GM21576 (cell line): ENCODE measurements around the gene TMEM19.

Experiments used
- ATAC-seq: cut with Tn5 transposase; IDR thresholded peaks from one replicate; pipeline ENCODE4 v1.9.1; 2021; ENCODE audit warnings: mild to moderate bottlenecking, moderate library complexity; ENCODE audit not compliant: unreplicated experiment

Gene TMEM19

DNA sequence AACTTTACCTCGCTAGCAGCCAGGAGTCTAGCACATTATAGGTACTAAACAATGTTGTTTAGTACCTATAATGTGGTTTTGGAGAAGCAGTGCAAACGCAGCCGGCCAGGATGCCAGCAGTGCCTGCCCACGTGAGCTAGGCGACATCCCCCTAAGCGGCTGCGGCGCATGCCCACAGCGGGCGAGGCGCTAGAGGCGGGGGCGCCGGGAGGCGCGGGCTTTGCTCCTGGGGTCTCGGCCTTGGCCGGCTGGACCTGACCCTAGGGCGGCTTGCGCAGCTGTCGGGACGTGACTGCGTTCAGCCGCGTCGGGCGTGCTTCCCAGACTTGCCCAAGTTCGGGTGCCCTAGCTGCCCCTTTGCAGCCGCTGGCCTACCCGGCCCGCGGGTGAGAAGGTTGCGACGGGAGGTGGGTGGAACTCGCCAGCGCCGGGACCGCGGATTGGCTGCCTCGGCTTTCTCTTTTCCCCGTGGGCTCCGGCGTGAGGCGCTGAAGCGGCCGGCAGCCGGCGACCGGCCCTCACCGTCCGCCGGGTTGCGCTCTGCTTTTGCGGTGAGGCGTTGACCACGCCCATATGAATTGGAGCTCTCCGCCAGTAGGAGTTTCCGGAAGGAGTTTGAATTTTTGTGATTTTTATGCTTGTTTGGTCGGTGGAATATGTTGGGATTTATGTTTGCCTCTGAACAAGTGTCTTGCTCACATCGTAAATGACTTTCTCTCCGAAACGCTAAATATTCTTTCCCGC, at the start of gene TMEM19:
TMEM19 (plus strand) TSS at position 169 of the 744 bp plus-strand sequence. CDS start 599 bp downstream, outside the sequence.
- ATAC-seq = peak; percentile 82

DNA sequence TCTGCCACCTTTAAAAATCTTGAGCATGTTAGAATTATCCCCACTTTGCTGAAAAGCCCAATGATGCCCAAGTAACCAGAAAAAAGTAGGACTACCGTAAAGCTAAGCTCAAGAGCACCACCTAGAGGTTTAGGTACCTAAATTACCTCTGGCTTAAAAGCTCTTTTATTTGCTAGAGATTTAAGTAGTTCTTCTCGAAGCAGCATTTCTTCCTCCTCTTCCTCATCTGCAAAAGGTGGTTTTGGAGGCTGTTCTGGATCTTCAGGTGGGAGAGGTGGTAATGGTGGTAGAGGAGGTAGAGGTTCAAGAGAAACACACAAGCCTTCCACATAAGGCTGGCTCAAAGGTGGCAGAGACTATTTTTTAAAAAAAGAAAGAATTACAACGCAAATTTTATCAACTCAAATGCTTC, 49.2 kb upstream of the TMEM19 start:
- ATAC-seq = no peak

GRCh38 chr12:71638499-71638898, 47.4 kb upstream of the TMEM19 start:
- ATAC-seq = no peak

GRCh38 chr12:71639341-71639760, 46.5 kb upstream of the TMEM19 start:
- ATAC-seq = peak; percentile 50

DNA sequence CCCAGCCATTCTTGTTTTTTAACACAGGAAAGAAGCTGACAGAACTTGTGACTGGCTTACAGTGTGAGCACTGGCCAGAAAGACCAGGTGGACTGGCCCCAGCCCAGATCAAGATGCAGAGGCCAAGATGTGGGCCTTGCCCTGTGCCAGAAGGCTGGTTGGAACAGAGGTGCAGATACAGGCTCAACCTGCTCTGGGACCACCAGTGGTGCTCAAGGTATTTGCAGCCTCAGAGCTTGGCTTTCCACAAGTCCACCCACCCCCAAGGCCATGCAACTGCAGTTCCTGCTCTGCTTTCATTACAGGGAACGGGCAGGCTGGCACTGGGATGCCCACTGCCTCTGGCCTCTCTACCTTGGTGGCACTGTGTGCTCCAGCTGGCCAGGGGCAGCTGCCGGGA, 45.6 kb upstream of the TMEM19 start:
- ATAC-seq = no peak

GRCh38 chr12:71641390-71641789, 44.5 kb upstream of the TMEM19 start:
- ATAC-seq = no peak

GRCh38 chr12:71642264-71642663, 43.6 kb upstream of the TMEM19 start:
- no peak for ATAC-seq

DNA sequence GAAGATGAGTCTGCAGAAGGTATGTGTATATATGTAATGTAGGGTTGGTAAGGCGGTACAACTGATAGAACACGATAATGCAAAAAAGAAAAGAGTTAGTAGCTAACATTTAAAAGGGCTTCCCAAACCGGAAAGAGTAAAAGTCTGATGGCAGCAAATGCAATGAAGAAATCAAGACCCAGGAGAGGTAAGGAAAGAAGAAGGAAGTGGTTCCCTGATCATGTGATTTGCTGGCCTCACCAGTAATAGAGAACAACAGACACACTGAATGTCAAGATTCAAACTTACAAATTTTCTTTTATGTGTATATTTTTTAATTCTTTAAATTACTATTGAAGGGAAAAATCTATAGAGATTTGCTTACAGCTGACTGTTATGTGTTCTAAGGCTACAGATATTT, 40.6 kb upstream of the TMEM19 start:
- ATAC-seq = no peak

DNA sequence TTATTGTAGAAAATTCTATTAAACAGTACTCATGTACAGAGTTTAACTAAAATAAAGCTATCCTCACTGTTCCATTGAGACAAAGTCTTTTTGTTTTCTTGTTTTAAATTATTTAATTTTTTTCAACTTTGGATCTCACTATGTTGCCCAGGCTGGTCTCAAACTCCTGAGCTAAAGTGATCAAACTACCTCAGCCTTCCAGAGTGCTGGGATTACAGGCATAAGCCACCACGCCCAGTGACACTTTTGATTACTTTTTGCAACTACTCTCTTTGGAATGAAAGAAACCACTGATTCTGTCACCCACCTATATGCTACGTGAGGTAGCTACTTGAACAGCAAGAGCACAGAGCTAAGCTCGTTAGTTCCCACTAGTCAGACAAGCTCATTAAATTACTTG, 39.4 kb upstream of the TMEM19 start:
- ATAC-seq = no peak

GRCh38 chr12:71648537-71648936, 37.3 kb upstream of the TMEM19 start:
- ATAC-seq = no peak

GRCh38 chr12:71649401-71649800, 36.5 kb upstream of the TMEM19 start:
- ATAC-seq = no peak

GRCh38 chr12:71652656-71653055, 33.2 kb upstream of the TMEM19 start:
- ATAC-seq = no peak

GRCh38 chr12:71653137-71653536, 32.7 kb upstream of the TMEM19 start:
- ATAC-seq = no peak

- ATAC-seq = no peak
These were observed 31.7 kb upstream of the TMEM19 start for GRCh38 chr12:71654200-71654599.

- ATAC-seq = no peak
These were observed 30.4 kb upstream of the TMEM19 start for GRCh38 chr12:71655495-71655894.

DNA sequence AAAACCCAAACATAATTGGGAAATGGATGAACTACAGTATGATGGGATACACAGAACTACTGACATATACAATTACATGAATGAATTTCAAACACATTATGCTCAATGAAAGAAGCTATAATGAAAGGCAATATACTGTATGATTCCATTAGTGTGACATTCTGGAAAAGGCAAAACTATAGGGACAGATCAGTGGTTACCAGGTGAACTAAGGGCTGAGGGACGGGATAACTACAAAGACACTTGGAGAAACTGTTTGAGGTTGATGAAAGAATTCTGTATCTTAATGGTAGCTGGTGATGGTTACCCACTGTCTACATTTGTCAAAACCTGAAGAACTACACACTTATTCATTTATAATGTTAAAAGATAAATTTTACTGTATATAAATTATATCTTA, 30.0 kb upstream of the TMEM19 start:
- no peak for ATAC-seq

DNA sequence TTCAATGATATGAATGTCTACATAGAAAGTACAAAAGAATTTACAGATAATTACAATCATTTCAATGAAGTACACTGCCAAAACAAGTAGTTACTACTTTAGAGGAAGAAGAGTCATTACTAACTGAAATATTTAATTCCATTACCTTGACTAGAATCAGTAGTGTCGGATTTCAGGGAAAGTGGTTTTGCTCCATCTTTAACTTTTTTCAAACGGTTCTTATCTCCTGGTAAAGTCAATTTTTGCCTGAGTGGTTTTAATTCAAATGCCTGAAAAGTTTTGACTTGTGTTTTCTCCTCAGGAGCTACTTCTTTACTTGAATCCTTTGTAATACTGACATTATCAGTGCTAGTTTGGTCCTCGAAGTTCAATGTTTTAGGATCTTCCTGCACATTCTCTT, 29.1 kb upstream of the TMEM19 start:
- no peak for ATAC-seq

GRCh38 chr12:71661977-71662530, 23.8 kb upstream of the TMEM19 start:
- no peak for ATAC-seq

DNA sequence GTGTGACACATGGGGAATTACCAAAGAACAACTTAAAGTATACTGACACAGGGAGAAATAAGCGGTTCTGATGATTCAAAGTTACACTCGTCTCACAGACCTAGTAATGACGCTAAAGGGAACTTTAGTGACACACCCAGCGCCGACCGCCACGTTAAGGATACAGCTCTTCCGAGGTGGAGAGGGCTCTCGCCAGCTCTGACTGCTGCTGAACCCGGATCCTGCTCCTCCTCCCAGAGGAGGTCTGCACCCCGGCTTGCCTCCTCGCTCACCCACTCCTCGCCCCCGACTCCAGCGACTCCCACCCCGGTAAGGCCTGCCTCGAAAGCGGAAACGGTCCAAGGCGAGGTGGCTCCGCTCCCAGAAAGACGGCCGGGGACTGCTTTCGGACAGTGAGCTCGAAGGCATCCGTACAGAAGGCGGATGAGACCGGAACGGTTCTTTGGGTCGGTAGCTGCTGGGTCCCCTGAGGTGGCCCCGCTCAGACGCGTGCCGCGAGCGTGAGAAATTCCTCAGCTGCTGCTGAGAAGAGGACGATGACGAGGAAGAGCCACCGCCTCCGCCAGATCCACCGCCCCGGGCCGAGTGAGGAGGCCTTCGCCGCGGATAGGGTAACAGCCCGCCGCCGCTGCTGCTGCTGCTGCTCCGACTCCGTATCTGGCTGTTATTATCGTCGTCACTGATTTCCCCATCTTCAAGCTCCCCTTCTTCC, 22.9 kb upstream of the TMEM19 start:
- ATAC-seq = peak; percentile 18

GRCh38 chr12:71663561-71664410, 22.1 kb upstream of the TMEM19 start, which contains the start of the genes THAP2 and ZFC3H1:
THAP2 (plus strand) TSS chr12:71664301; CDS start chr12:71664510, 209 bp downstream.
ZFC3H1 (minus strand) TSS chr12:71663848; CDS start chr12:71663610, 238 bp downstream.
- ATAC-seq = peak; percentile 94
